HepG2 (cell line): ENCODE measurements around the gene GLIS2.

Experiments
- BRD4 ChIP-seq: sonication (generic); formaldehyde crosslinking; IDR thresholded peaks from 2 replicates; pipeline ENCODE4 v1.4.0; 2020; ENCODE audit warnings: missing genetic modification reagents
- CREB1 ChIP-seq, 2 experiments: fragments of 450-650 bp in 1 of 2; IDR thresholded peaks; 2 replicates each; pipeline ENCODE4 v1.6.1; 2016 to 2017; ENCODE audit warnings: control low read depth in 1 of 2, mild to moderate bottlenecking in 1 of 2, missing compliant biosample characterization in 1 of 2, missing genetic modification characterization in 1 of 2
- ESRRA ChIP-seq: sonication (generic); formaldehyde crosslinking; IDR thresholded peaks from 2 replicates; pipeline ENCODE4 v1.5.1; 2020; ENCODE audit warnings: mild to moderate bottlenecking, low read depth, missing genetic modification reagents
- ETV6 ChIP-seq: sonication (generic); formaldehyde crosslinking; conservative IDR thresholded peaks from 2 replicates; pipeline ENCODE4 v1.4.0; 2020; ENCODE audit warnings: missing genetic modification reagents
- FOXA1 ChIP-seq, 2 experiments: fragments of 450-650 bp in 1 of 2; sonication (generic) in 1 of 2; formaldehyde crosslinking in 1 of 2; IDR thresholded peaks; 2 replicates each; pipeline versions ENCODE4 v1.4.0 to v1.6.1; 2016 to 2020; ENCODE audit warnings: missing genetic modification reagents in 1 of 2
- JUN ChIP-seq: sonication (generic); formaldehyde crosslinking; IDR thresholded peaks from 2 replicates; pipeline ENCODE4 v1.4.0; 2020; ENCODE audit warnings: mild to moderate bottlenecking, missing genetic modification reagents
- NONO ChIP-seq, 2 experiments: fragments of 450-650 bp in 1 of 2; sonication (generic) in 1 of 2; formaldehyde crosslinking in 1 of 2; IDR thresholded peaks in 1 of 2; conservative IDR thresholded peaks in 1 of 2; 2 replicates each; pipeline versions ENCODE4 v1.6.1 to v1.8.0; 2017 to 2022; ENCODE audit warnings: mild to moderate bottlenecking in 1 of 2, missing genetic modification reagents in 1 of 2, moderate library complexity in 1 of 2
- RFXAP ChIP-seq: sonication (generic); formaldehyde crosslinking; IDR thresholded peaks from 2 replicates; pipeline ENCODE4 v1.4.0; 2020; ENCODE audit warnings: missing genetic modification reagents, borderline replicate concordance
- TBL1XR1 ChIP-seq: fragments of 150-350 bp; IDR thresholded peaks from 2 replicates; pipeline ENCODE4 v1.6.1; 2014; ENCODE audit warnings: borderline replicate concordance, low read length; ENCODE audit not compliant: partially characterized antibody
- ZNF629 ChIP-seq: sonication (generic); formaldehyde crosslinking; conservative IDR thresholded peaks from 2 replicates; pipeline ENCODE4 v1.5.0; 2020; ENCODE audit warnings: missing genetic modification reagents

GRCh38 chr16:4270595-4270994 lies 45.3 kb upstream of the GLIS2 start:
- TF ChIP-seq TBL1XR1 (no peak), CREB1 (IDR thresholded peaks at IDR 0.05) (no peak), CREB1 (CRISPR knock-in tag; IDR thresholded peaks at IDR 0.05) (no peak), NONO (IDR thresholded peaks at IDR 0.05) (no peak), NONO (CRISPR knock-in tag; conservative IDR thresholded peaks at IDR 0.05) (no peak), FOXA1 (IDR thresholded peaks at IDR 0.05) (no peak), FOXA1 (CRISPR knock-in tag; IDR thresholded peaks at IDR 0.05) (no peak), RFXAP (CRISPR knock-in tag) (no peak), ETV6 (CRISPR knock-in tag) (no peak), ZNF629 (no peak), ESRRA (CRISPR knock-in tag) (no peak), BRD4 (CRISPR knock-in tag) (no peak), JUN (no peak)
